ENCODE results near the gene PSMB7. TPM values are rescaled to one million over a fixed set of nuclear protein-coding genes. Genes with fewer than 3 reads are reported as not detected.

PSMB7 gene
- total RNA-seq, 1 donor from 2014 or later: 185 TPM

GRCh38 chr9:124351672-124352468, 63.4 kb downstream of the PSMB7 start:
- no peak for ATAC-seq
- peak; percentile 46 for DNase-seq (ENCODE audit: missing footprints)
- intact Hi-C loops (cut with DNase I): no loop called here

GRCh38 chr9:124350494-124351263, 64.6 kb downstream of the PSMB7 start:
- ATAC-seq (no peak), DNase-seq (ENCODE audit: missing footprints) (peak; percentile 51)
- intact Hi-C loops (cut with DNase I): no loop called here

- intact Hi-C loops (cut with DNase I): no loop called here
- DNase-seq (ENCODE audit: missing footprints) (peak; percentile 33), ATAC-seq (no peak)
These were observed 65.4 kb downstream of the PSMB7 start for GRCh38 chr9:124349675-124350493.

- DNase-seq (ENCODE audit: missing footprints) (peak; percentile 25), ATAC-seq (no peak)
- intact Hi-C loops (cut with DNase I): no loop called here
These were observed 66.0 kb downstream of the PSMB7 start for GRCh38 chr9:124349267-124349666.

DNA sequence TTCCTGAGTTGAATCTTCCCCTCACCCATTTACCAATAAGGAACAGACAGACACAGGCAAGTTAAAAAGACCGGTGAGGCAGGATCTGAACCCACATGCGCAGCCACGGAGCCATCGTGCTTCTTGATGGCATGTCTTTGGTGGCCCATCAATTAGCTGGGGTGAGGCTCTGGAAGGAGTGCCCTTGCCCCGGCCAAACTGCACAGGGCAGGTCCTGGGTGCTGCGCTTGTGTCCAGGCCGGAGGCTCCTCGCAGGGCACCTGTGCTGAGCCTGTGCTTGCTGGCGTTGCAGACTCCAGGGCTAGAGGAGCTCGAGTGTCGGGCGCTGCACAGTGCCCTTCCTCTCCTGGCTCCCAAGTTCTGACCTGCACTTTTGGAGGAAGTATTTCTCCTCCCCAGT, 66.4 kb downstream of the PSMB7 start:
- DNase-seq (ENCODE audit: missing footprints): peak; percentile 65
- intact Hi-C loops (cut with DNase I): no loop called here
- ATAC-seq: no peak

DNA sequence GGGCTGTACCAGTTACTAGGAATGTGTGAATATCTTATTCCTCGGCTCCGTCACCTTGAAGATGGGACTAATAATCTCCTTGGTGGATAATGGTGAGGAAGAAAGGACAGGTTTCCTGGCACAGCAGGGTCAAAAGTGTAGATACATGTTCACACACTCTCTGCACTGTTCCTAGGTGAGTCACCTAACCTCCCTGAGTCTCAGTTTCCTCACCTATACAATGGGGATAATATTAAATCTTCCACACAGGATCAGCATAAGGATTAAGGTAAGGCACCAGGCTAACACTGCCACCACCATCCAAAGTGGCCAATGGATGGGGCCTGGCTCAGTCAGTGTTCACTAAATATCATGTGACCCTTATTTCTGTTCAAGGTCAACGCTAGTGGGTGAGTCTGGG, 66.9 kb downstream of the PSMB7 start:
- DNase-seq (ENCODE audit: missing footprints) (no peak), ATAC-seq (no peak)
- intact Hi-C loops (cut with DNase I): no loop called here

GRCh38 chr9:124347968-124348358, 67.3 kb downstream of the PSMB7 start:
- DNase-seq (ENCODE audit: missing footprints): peak; percentile 33
- no peak for ATAC-seq
- intact Hi-C loops (cut with DNase I): no loop called here

- intact Hi-C loops (cut with DNase I): no loop called here
- peak; percentile 64 for DNase-seq (ENCODE audit: missing footprints)
- no peak for ATAC-seq
These were observed 67.9 kb downstream of the PSMB7 start for GRCh38 chr9:124347206-124347967.

DNA sequence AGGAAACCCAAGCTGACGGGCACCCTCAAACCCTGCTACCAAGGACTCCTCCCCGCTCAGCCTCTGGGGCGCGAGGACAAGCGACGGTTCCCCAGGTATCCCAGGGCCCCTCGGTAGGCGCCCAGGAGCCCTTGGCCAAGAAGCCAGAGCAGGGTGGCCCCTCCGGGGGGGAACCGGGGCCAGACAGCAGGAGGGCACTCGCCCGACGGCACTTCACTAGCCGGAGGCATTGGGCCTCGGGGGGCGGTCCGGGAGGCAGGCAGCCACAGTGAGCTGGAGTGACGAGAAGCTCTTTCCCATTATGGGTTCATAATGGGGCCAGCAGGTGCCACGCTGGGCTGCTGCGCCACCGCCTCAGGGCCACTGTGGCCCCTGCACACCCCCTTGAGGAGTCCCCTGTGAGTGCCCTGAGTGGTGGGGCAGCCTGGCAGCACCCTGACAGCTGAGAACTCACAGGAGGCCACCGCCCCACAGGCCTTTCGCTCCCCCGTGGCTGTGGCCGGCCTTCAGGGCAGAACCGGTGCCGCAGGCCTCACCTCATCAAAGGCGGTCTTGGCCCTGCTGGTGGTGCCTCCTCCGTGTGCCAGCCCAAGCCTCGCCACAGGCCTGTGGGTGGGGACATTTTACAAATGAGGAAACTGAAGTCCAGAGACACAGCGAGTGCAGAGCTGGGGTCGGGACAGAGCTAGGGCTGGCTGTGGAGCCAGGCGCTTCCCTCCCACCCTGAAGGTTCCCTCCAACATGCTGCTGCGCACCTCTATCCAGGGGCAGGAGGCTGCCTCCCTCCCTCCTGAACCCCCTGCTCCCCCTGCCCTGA, 68.7 kb downstream of the PSMB7 start:
- DNase-seq (ENCODE audit: missing footprints) (peak; percentile 39), ATAC-seq (no peak)
- intact Hi-C loops (cut with DNase I): no loop called here

DNA sequence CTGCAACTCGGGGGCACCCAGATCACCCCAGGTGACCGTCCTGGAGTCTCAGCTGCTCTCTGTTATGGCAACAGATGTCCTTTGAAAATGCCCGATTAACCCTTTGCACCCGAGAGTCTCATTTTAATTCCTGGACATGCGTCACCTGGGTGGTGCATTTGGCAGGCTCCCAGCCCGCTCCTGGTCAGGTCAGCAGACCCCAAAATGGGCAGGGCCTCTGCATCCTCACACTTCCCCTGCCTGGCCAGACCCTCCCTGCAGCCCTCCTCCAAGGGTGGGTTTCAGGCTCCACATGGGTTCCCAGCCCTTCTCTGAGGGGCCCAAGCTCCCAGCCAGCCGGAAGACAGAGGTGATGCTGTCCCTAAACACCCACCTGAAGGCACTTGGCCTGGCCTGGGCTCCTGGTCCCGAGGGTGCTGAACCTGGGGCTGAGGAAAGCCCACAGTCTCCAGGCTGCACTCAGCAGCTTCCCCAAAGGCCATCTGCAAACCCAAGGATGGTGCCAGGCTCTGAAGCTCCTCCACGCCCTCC, 69.4 kb downstream of the PSMB7 start:
- intact Hi-C loops (cut with DNase I): no loop called here
- peak; percentile 45 for DNase-seq (ENCODE audit: missing footprints)
- no peak for ATAC-seq

DNA sequence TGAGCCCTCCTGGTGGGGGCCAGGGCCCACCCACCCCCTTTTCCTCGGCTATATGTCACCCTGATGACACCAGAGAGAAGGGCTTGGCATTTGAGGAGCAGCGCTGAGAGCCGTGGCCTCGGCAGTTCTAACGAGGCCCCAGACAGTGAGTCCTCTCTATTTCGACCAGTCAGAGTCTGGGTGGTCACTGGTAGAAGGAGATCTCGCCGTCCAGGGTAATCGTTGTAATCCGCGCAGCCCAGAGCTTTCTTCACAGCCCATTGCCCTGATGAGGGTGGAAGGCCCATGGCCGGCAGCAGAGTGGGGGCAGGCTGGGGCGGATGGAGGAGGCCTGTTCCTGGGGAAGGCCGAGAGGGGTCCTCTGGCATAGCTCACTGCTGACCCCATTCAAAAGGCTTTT, 70.2 kb downstream of the PSMB7 start:
- ATAC-seq (no peak), DNase-seq (ENCODE audit: missing footprints) (peak; percentile 25)
- intact Hi-C loops (cut with DNase I): no loop called here

GRCh38 chr9:124344291-124345050, 70.8 kb downstream of the PSMB7 start:
- peak; percentile 63 for DNase-seq (ENCODE audit: missing footprints)

GRCh38 chr9:124343533-124344290, 71.5 kb downstream of the PSMB7 start:
- peak; percentile 42 for DNase-seq (ENCODE audit: missing footprints)
- no peak for ATAC-seq
- intact Hi-C loops (cut with DNase I): no loop called here

More at GRCh38 chr9:124344291-124345050, 70.8 kb downstream of the PSMB7 start:
- no peak for ATAC-seq
- intact Hi-C loops (cut with DNase I): no loop called here

GRCh38 chr9:124342776-124343485, 72.3 kb downstream of the PSMB7 start:
- DNase-seq (ENCODE audit: missing footprints): peak; percentile 64

GRCh38 chr9:124342402-124342775, 72.9 kb downstream of the PSMB7 start:
- DNase-seq (ENCODE audit: missing footprints) (peak; percentile 53), ATAC-seq (no peak)
- intact Hi-C loops (cut with DNase I): no loop called here

More at GRCh38 chr9:124342776-124343485, 72.3 kb downstream of the PSMB7 start:
- peak; percentile 47 for ATAC-seq
- intact Hi-C loops (cut with DNase I): no loop called here
